GM18498 (cell line): ENCODE data around the gene PNKD.
A peak's percentile ranks its signal among the peaks of the same experiment; 100 is the strongest.

ENCODE experiments used
- ATAC-seq: cut with Tn5 transposase; IDR thresholded peaks from one replicate; pipeline ENCODE4 v1.9.1; 2021; ENCODE audit warnings: mild to moderate bottlenecking, moderate library complexity; ENCODE audit not compliant: unreplicated experiment

Gene PNKD

GRCh38 chr2:218394298-218395089 is 124.2 kb downstream of the PNKD start:
- no peak for ATAC-seq

- no peak for ATAC-seq
These were observed 124.7 kb downstream of the PNKD start for GRCh38 chr2:218395090-218395444.

DNA sequence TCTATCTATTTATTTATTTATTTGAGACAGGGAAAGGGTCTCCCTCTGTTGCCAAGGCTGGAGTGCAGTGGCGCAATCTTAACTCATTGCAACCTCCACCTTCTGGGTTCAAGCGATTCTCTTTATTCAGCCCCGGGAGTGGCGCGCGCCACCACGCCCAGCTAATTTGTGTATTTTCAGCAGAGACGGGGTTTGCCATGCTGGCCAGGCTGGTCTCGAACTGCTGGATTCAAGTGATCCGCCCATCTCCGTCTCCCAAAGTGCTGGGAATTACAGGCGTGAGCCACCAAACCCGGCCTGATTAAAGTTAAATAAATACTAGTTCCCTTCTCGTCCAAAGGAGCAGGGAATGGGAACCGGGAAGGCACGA is 125.1 kb downstream of the PNKD start:
- no peak for ATAC-seq

- ATAC-seq: peak; percentile 58
These were observed 125.7 kb downstream of the PNKD start for GRCh38 chr2:218395826-218396687.
